HepG2 (cell line): ENCODE results near the gene AMER2. TPM values are rescaled to one million over a fixed set of nuclear protein-coding genes. Genes with fewer than 3 reads are reported as not detected.

Experiments used
- ATAC-seq: fragments of 200-7000 bp; cut with Tn5 transposase; 3 replicates; pipeline ENCODE4 v1.9.1; 2020; ENCODE audit warnings: mild to moderate bottlenecking, moderate library complexity
- BruUV-seq: library from RNA; stranded (reverse); fragments of 400-500 nt; replicated peaks from 2 replicates; lab custom pipeline; 2021; lab: Mats Ljungman, UMichigan
- CTCF ChIA-PET: fragments of 300-600 bp; formaldehyde crosslinking; extraction: SDS; loops from one replicate; lab custom pipeline; 2021; ENCODE audit warnings: low total read pairs, inconsistent platforms, low intra/inter-chr PET ratio; lab: Yijun Ruan, JAX
- POLR2A ChIA-PET: fragments of 350-600 bp; sonication (Branson Sonifier 250); formaldehyde crosslinking; loops from one replicate; lab custom pipeline; 2020; ENCODE audit warnings: antibody characterized with exemption, inconsistent platforms; lab: Yijun Ruan, JAX
- DNase-seq: peaks from one replicate; pipeline ENCODE4 v3.0.0-alpha.2; 2015; ENCODE audit warnings: low spot score
- FAIRE-seq: peaks from 3 replicates; lab custom pipeline; 2011; peaks lifted over from hg19 to GRCh38; lab: Jason Lieb, UNC
- H2AFZ ChIP-seq: one replicate; pipeline ENCODE4 v1.6.1; 2011; ENCODE audit warnings: low read length, inconsistent platforms
- H3K27ac ChIP-seq: fragments of 300-600 bp; 3 replicates; pipeline ENCODE4 v1.8.0; 2011; ENCODE audit warnings: mixed run types, mild to moderate bottlenecking, mixed read lengths, low read length, inconsistent platforms; ENCODE audit not compliant: insufficient read depth; ENCODE audit errors: extremely low read length
- H3K27me3 ChIP-seq, 2 experiments: fragments of 200-600 bp in 1 of 2; 2 replicates in 1 of 2; 3 replicates in 1 of 2; pipeline versions ENCODE4 v1.6.0 to v1.8.0; 2011; ENCODE audit warnings: low read length in 2 of 2, mild to moderate bottlenecking in 2 of 2, moderate library complexity in 2 of 2, inconsistent platforms in 1 of 2; ENCODE audit not compliant: insufficient read depth in 2 of 2, control insufficient read depth in 1 of 2
- H3K36me3 ChIP-seq, 2 experiments: fragments of 200-600 bp in 1 of 2; replicated peaks in 1 of 2; 2 replicates in 1 of 2; 3 replicates in 1 of 2; pipeline versions ENCODE4 v1.5.1 to v1.8.0; 2011; ENCODE audit warnings: low read length in 2 of 2, inconsistent platforms in 1 of 2; ENCODE audit not compliant: insufficient read depth in 2 of 2, control insufficient read depth in 1 of 2
- H3K4me1 ChIP-seq: 2 replicates; pipeline ENCODE4 v1.5.1; 2012; ENCODE audit warnings: low read length, inconsistent platforms; ENCODE audit not compliant: insufficient read depth
- H3K4me2 ChIP-seq: 2 replicates; pipeline ENCODE4 v1.6.0; 2011; ENCODE audit warnings: low read depth, low read length, inconsistent platforms
- H3K4me3 ChIP-seq, 3 experiments: fragments of 200-600 bp in 1 of 3; sonication (generic), shearing (Covaris generic) in 1 of 3; replicated peaks in 1 of 3; 2 replicates each; pipeline ENCODE4 v1.5.1; 2011 to 2016; ENCODE audit warnings: low read length in 3 of 3, inconsistent platforms in 2 of 3, low read depth in 2 of 3, mild to moderate bottlenecking in 2 of 3, control low read depth in 1 of 3, mixed read lengths in 1 of 3; ENCODE audit not compliant: insufficient read depth in 1 of 3
- H3K79me2 ChIP-seq: one replicate; pipeline ENCODE4 v1.6.1; 2011; ENCODE audit warnings: low read length, inconsistent platforms; ENCODE audit not compliant: insufficient read depth
- H3K9ac ChIP-seq: 2 replicates; pipeline ENCODE4 v1.6.0; 2011; ENCODE audit warnings: mild to moderate bottlenecking, low read depth, low read length, inconsistent platforms; ENCODE audit not compliant: insufficient read depth
- H3K9me3 ChIP-seq: 2 replicates; pipeline ENCODE4 v1.5.1; 2012; ENCODE audit warnings: mild to moderate bottlenecking, low read length
- H4K20me1 ChIP-seq: 2 replicates; pipeline ENCODE4 v1.6.0; 2011; ENCODE audit warnings: inconsistent platforms, mild to moderate bottlenecking, low read length, moderate library complexity; ENCODE audit not compliant: insufficient read depth
- DPF2 ChIP-seq: sonication (generic); formaldehyde crosslinking; IDR thresholded peaks from 2 replicates; pipeline ENCODE4 v1.4.0; 2020; ENCODE audit warnings: mild to moderate bottlenecking, low read depth, missing genetic modification reagents, borderline replicate concordance
- HHEX ChIP-seq: IDR thresholded peaks from 2 replicates; pipeline ENCODE4 v1.6.1; 2016; ENCODE audit warnings: control low read depth
- KAT2B ChIP-seq: fragments of 150-350 bp; IDR thresholded peaks from 2 replicates; pipeline ENCODE4 v1.6.1; 2014; ENCODE audit warnings: low read depth, low read length, borderline replicate concordance
- MIXL1 ChIP-seq: IDR thresholded peaks from 2 replicates; pipeline ENCODE4 v1.6.1; 2016
- PHF21A ChIP-seq: sonication (generic); formaldehyde crosslinking; IDR thresholded peaks from 2 replicates; pipeline ENCODE4 v1.5.0; 2020; ENCODE audit warnings: mild to moderate bottlenecking, missing genetic modification reagents
- SALL1 ChIP-seq: sonication (generic); formaldehyde crosslinking; IDR thresholded peaks from 2 replicates; pipeline ENCODE4 v1.8.0; 2022; ENCODE audit warnings: mild to moderate bottlenecking, missing genetic modification reagents
- SCMH1 ChIP-seq: sonication (generic); formaldehyde crosslinking; IDR thresholded peaks from 2 replicates; pipeline ENCODE4 v1.9.0; 2021; ENCODE audit warnings: missing genetic modification reagents, mild to moderate bottlenecking, borderline replicate concordance
- ZNF264 ChIP-seq: sonication (generic); formaldehyde crosslinking; IDR thresholded peaks from 2 replicates; pipeline ENCODE4 v1.4.0; 2020; ENCODE audit warnings: missing genetic modification reagents
- ZNF382 ChIP-seq: sonication (generic); formaldehyde crosslinking; IDR thresholded peaks from 2 replicates; pipeline ENCODE4 v1.5.0; 2020; ENCODE audit warnings: missing genetic modification reagents, mild to moderate bottlenecking, borderline replicate concordance
- ZNF772 ChIP-seq: sonication (generic); formaldehyde crosslinking; IDR thresholded peaks from 2 replicates; pipeline ENCODE4 v1.5.0; 2020; ENCODE audit warnings: mild to moderate bottlenecking, missing genetic modification reagents
- ZNF777 ChIP-seq: sonication (generic); formaldehyde crosslinking; IDR thresholded peaks from 2 replicates; pipeline ENCODE4 v1.4.0; 2020; ENCODE audit warnings: missing genetic modification reagents
- ZNF891 ChIP-seq: sonication (generic); formaldehyde crosslinking; IDR thresholded peaks from 2 replicates; pipeline ENCODE4 v1.5.0; 2020; ENCODE audit warnings: mild to moderate bottlenecking, missing genetic modification reagents
- WGBS: methylation state at CpG from one replicate; pipeline ENCODE4 v1.1.6; 2017; ENCODE audit warnings: low lambda C conversion rate; 5-methylcytosine and 5-hydroxymethylcytosine counted together
- in situ Hi-C: cut with HindIII; loops from 2 replicates; pipeline ENCODE4 v1.10.0; 2017; ENCODE audit warnings: low pct_unique_long_range_greater_than_20kb; ENCODE audit not compliant: extremely low pct_ligation_motif_present
- intact Hi-C: fragments of 100-400 bp; cut with micrococcal nuclease; formaldehyde crosslinking; loops from one replicate; pipeline ENCODE4 v1.10.0; 2022; ENCODE audit not compliant: unreplicated experiment
- polyA plus RNA-seq, 8 experiments: library from polyadenylated mRNA; depleted of rRNA in 3 of 8; stranded (reverse) in 7 of 8; unstranded in 1 of 8; fragments of >200 nt; fragmentation: Illumina TruSeq in 4 of 8; extraction: Trizol in 4 of 8; gene quantifications; 2 replicates each; pipeline versions ENCODE4 v1.2.1 to v1.2.3, GENCODE V29; 2011 to 2016; ENCODE audit warnings: low read depth in 4 of 8, missing spikeins in 1 of 8, mixed read lengths in 1 of 8; ENCODE audit not compliant: insufficient read depth in 1 of 8
- total RNA-seq, 5 experiments: library from RNA; depleted of rRNA; stranded (reverse); fragments of >200 nt; fragmentation: Illumina TruSeq; extraction: Trizol; gene quantifications; 2 replicates each; pipeline ENCODE4 v1.2.3, GENCODE V29; 2016; ENCODE audit warnings: low read depth in 1 of 5
- TF ChIP-seq, protein P1 (sequence below): IDR thresholded peaks from 2 replicates; pipeline ENCODE4 v1.6.1; 2016; ENCODE audit warnings: low read depth, control low read depth
- TF ChIP-seq, protein P2 (sequence below): sonication (generic); formaldehyde crosslinking; IDR thresholded peaks from 2 replicates; pipeline ENCODE4 v1.5.1; 2020; ENCODE audit warnings: mild to moderate bottlenecking, missing genetic modification reagents
- TF ChIP-seq, protein P3 (sequence below): IDR thresholded peaks from 2 replicates; pipeline ENCODE4 v1.6.1; 2016; ENCODE audit warnings: missing biosample characterization, missing genetic modification reagents, low read depth
- TF ChIP-seq, protein P4 (sequence below): fragments of 450-650 bp; IDR thresholded peaks from 2 replicates; pipeline ENCODE4 v1.6.1; 2017; ENCODE audit warnings: mild to moderate bottlenecking

The AMER2 gene
- total and polyA plus RNA-seq, 2 of the 13 experiments (the other 11 are each of a cell fraction or from before 2014, with no cell fraction given) = not detected

DNA sequence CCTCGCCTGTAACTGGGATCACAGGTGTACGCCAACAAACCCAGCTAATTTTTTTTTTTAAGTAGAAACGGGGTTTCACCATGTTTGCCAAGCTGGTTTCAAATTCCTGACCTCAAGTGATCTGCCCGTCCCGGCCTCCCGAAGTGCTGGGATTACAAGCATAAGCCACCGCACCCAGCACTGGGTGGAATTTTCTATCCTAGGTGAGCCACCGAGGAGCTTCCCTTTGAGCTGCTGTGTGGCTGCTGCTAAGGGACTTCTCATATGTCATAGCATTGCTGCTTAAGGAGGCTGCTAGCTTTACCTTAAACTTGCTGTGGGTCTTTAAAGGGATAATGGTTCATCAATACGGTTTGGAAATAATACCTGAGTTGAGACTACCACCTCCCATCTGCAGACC, 2.9 kb upstream of the AMER2 start:
- H3K9ac ChIP-seq = no peak overlapping the region
- in situ Hi-C loops = no loop called here
- no peak for FAIRE-seq
- CTCF ChIA-PET = no interaction called here
- peaks cover 3 to 5% of the 10 kb centered on the region in 2 experiments; a peak in 4 of 5 replicates for H3K27me3 ChIP-seq
- no peaks in the 10 kb centered on the region for H3K36me3 ChIP-seq
- H3K4me3 ChIP-seq = no peak overlapping the region
- no TSS peak for BruUV-seq
- POLR2A ChIA-PET = no interaction called here
- no peaks in the 10 kb centered on the region for H3K79me2 ChIP-seq
- H4K20me1 ChIP-seq = no peaks in the 10 kb centered on the region
- no peak for ATAC-seq
- WGBS = 18% methylated on average over 9 of the region's 9 CpGs
- H3K27ac ChIP-seq = no peak overlapping the region
- no peaks in the 10 kb centered on the region for H3K4me1 ChIP-seq
- H2AFZ ChIP-seq = no peak overlapping the region
- H3K9me3 ChIP-seq = no peaks in the 10 kb centered on the region
- no peak for DNase-seq
- no peak overlapping the region for H3K4me2 ChIP-seq
- intact Hi-C loops = no loop called here
- no peak for TF ChIP-seq ZNF382 (CRISPR knock-in tag)
- TF ChIP-seq ZNF777 (CRISPR knock-in tag) = no peak
- no peak for TF ChIP-seq SALL1 (CRISPR knock-in tag)
- no peak for TF ChIP-seq MIXL1 (CRISPR knock-in tag)
- TF ChIP-seq, protein P1, sequence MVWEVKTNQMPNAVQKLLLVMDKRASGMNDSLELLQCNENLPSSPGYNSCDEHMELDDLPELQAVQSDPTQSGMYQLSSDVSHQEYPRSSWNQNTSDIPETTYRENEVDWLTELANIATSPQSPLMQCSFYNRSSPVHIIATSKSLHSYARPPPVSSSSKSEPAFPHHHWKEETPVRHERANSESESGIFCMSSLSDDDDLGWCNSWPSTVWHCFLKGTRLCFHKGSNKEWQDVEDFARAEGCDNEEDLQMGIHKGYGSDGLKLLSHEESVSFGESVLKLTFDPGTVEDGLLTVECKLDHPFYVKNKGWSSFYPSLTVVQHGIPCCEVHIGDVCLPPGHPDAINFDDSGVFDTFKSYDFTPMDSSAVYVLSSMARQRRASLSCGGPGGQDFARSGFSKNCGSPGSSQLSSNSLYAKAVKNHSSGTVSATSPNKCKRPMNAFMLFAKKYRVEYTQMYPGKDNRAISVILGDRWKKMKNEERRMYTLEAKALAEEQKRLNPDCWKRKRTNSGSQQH (CRISPR knock-in tag) = no peak
- TF ChIP-seq ZNF891 = no peak
- TF ChIP-seq PHF21A (CRISPR knock-in tag) = no peak
- no peak for TF ChIP-seq DPF2 (CRISPR knock-in tag)
- TF ChIP-seq SCMH1 (CRISPR knock-in tag) = no peak
- TF ChIP-seq, protein P2, sequence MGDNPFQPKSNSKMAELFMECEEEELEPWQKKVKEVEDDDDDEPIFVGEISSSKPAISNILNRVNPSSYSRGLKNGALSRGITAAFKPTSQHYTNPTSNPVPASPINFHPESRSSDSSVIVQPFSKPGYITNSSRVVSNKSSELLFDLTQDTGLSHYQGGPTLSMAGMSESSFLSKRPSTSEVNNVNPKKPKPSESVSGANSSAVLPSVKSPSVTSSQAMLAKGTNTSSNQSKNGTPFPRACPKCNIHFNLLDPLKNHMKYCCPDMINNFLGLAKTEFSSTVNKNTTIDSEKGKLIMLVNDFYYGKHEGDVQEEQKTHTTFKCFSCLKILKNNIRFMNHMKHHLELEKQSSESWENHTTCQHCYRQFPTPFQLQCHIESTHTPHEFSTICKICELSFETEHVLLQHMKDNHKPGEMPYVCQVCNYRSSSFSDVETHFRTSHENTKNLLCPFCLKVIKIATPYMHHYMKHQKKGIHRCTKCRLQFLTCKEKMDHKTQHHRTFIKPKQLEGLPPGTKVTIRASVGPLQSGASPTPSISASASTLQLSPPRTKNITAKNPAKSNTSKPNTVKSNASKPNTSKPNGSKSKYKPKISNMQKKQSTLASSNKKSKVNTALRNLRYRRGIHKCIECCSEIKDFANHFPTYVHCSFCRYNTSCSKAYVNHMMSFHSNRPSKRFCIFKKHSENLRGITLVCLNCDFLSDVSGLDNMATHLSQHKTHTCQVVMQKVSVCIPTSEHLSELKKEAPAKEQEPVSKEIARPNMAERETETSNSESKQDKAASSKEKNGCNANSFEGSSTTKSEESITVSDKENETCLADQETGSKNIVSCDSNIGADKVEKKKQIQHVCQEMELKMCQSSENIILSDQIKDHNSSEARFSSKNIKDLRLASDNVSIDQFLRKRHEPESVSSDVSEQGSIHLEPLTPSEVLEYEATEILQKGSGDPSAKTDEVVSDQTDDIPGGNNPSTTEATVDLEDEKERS (CRISPR knock-in tag) = no peak
- no peak for TF ChIP-seq HHEX
- no peak for TF ChIP-seq ZNF772 (CRISPR knock-in tag)
- TF ChIP-seq ZNF264 = no peak
- TF ChIP-seq, protein P3, sequence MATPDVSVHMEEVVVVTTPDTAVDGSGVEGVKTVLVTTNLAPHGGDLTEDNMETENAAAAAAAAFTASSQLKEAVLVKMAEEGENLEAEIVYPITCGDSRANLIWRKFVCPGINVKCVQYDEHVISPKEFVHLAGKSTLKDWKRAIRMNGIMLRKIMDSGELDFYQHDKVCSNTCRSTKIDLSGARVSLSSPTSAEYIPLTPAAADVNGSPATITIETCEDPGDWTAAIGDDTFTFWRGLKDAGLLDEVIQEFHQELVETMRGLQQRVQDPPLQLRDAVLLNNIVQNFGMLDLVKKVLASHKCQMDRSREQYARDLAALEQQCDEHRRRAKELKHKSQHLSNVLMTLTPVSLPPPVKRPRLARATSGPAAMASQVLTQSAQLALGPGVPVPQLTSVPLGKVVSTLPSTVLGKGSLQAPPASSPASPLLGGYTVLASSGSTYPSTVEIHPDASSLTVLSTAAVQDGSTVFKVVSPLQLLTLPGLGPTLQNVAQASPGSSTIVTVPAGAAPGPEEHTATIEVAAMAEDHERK = no peak
- TF ChIP-seq KAT2B = no peak
- TF ChIP-seq, protein P4, sequence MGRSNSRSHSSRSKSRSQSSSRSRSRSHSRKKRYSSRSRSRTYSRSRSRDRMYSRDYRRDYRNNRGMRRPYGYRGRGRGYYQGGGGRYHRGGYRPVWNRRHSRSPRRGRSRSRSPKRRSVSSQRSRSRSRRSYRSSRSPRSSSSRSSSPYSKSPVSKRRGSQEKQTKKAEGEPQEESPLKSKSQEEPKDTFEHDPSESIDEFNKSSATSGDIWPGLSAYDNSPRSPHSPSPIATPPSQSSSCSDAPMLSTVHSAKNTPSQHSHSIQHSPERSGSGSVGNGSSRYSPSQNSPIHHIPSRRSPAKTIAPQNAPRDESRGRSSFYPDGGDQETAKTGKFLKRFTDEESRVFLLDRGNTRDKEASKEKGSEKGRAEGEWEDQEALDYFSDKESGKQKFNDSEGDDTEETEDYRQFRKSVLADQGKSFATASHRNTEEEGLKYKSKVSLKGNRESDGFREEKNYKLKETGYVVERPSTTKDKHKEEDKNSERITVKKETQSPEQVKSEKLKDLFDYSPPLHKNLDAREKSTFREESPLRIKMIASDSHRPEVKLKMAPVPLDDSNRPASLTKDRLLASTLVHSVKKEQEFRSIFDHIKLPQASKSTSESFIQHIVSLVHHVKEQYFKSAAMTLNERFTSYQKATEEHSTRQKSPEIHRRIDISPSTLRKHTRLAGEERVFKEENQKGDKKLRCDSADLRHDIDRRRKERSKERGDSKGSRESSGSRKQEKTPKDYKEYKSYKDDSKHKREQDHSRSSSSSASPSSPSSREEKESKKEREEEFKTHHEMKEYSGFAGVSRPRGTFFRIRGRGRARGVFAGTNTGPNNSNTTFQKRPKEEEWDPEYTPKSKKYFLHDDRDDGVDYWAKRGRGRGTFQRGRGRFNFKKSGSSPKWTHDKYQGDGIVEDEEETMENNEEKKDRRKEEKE = no peak
